ENCODE measurements around the gene GLRX2. TPM values are rescaled to one million over a fixed set of nuclear protein-coding genes. Genes with fewer than 3 reads are reported as not detected.

Gene GLRX2
- total and polyA plus RNA-seq, 3 donors from 2014 or later = 21.2 to 70.1 (median 47.6) TPM

DNA sequence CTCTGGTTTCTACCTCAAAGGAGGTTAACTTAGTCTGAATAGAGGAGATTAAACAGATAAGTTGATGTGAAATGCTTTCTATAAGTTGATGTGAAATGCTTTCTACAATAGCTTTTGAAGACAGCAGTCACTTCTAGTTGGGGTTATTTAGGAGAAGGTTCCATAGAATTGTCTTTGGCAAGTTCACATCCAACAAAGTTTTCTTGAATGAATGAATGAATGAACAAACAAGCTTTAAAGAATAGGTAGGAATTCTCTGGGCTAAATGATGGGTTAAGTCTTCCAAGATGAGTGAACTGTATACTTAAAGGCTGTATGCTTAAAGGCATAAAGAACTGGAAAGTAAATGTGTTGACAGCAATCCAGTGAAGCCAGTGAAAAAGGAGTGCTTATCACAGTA, 18.5 kb upstream of the GLRX2 start:
- no peaks in the 10 kb centered on the region for H3K27me3 ChIP-seq
- no peak for DNase-seq
- H3K4me1 ChIP-seq = peaks cover 6% of the 10 kb centered on the region
- TF ChIP-seq, protein P1, sequence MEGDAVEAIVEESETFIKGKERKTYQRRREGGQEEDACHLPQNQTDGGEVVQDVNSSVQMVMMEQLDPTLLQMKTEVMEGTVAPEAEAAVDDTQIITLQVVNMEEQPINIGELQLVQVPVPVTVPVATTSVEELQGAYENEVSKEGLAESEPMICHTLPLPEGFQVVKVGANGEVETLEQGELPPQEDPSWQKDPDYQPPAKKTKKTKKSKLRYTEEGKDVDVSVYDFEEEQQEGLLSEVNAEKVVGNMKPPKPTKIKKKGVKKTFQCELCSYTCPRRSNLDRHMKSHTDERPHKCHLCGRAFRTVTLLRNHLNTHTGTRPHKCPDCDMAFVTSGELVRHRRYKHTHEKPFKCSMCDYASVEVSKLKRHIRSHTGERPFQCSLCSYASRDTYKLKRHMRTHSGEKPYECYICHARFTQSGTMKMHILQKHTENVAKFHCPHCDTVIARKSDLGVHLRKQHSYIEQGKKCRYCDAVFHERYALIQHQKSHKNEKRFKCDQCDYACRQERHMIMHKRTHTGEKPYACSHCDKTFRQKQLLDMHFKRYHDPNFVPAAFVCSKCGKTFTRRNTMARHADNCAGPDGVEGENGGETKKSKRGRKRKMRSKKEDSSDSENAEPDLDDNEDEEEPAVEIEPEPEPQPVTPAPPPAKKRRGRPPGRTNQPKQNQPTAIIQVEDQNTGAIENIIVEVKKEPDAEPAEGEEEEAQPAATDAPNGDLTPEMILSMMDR (IDR thresholded peaks at IDR 0.05) = no peak
- no peak for TF ChIP-seq POLR2A (IDR thresholded peaks at IDR 0.05)
- intact Hi-C loops (cut with DNase I; ENCODE audit: low total_unique reads) = no loop called here
- peak overlapping the region in 1 of 2 donors; percentile 85 for H3K4me3 ChIP-seq
- H3K9me3 ChIP-seq = no peaks in the 10 kb centered on the region
- no peak overlapping the region for H3K27ac ChIP-seq
- H3K36me3 ChIP-seq (ENCODE audit: low read depth, missing control alignments) = no peaks in the 10 kb centered on the region

DNA sequence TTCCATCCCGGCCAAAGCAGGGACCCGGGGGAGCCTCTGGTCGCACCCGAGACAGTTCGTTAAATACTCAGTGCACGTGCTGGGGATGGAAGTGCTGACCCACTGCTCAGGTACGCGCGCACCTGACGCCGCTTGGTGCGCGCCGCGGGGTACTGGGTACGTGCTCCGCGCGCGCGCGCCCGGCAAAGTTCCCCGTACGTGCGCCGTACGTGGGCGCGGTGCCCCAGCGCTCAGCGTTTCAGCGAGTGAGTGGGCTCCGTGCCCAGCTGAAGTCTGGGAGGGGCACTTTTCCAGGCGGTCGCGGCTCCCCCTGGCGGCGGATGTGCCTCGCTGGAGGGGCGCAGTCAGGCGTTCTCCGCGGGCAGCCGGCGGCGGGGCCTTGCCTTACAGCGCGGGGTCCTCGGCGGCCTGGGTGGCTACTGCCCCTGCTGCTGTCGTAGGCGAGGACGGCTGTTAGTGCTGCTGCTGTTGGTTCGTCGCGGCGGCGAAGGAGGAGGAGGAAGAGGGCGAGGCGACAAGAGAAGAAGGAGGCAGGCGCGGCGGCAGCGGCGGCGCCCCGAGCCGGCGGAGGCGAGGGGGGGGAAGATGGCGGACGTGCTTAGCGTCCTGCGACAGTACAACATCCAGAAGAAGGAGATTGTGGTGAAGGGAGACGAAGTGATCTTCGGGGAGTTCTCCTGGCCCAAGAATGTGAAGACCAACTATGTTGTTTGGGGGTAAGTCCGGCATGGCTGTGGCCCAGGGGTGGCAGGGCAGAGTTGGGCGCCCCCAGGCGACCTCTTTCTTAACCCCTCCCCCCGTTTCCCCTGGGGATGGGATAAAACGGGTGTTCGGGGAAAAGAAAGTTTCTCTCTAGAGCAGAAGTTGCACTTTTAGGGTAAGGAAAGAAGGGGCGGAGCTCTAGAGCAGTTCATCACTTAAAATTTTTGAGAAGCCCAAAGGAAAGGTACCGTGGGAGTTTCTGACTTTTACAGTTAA, 16.7 kb upstream of the GLRX2 start, which contains the start of gene CDC73:
CDC73 (plus strand) TSS at position 416 of the 978 bp plus-strand sequence; CDS start at position 586, 170 bp downstream.
- peak; percentile 96 for DNase-seq
- no peaks in the 10 kb centered on the region for H3K9me3 ChIP-seq
- peaks cover 6% of the 10 kb centered on the region for H3K4me1 ChIP-seq
- peak within 1 kb of the TSS; percentile 85 to 89 for H3K4me3 ChIP-seq
- no peaks in the 10 kb centered on the region for H3K36me3 ChIP-seq (ENCODE audit: low read depth, missing control alignments)
- H3K27ac ChIP-seq = peak within 1 kb of the TSS; percentile 95 to 98
- H3K27me3 ChIP-seq = no peaks in the 10 kb centered on the region
- intact Hi-C loops (cut with DNase I; ENCODE audit: low total_unique reads) = loop anchor here (1.0 kb wide), 1 partner anchor 63 kb away; the partner anchor contains the start of genes RO60 and UCHL5
- TF ChIP-seq, protein P1 (IDR thresholded peaks at IDR 0.05) = peak; percentile 95 to 97 (median 96)
- peak; percentile 71 for TF ChIP-seq POLR2A (IDR thresholded peaks at IDR 0.05)
- WGBS, 2 donors = 0% methylated on average over 34 to 83 of the region's 85 CpGs

DNA sequence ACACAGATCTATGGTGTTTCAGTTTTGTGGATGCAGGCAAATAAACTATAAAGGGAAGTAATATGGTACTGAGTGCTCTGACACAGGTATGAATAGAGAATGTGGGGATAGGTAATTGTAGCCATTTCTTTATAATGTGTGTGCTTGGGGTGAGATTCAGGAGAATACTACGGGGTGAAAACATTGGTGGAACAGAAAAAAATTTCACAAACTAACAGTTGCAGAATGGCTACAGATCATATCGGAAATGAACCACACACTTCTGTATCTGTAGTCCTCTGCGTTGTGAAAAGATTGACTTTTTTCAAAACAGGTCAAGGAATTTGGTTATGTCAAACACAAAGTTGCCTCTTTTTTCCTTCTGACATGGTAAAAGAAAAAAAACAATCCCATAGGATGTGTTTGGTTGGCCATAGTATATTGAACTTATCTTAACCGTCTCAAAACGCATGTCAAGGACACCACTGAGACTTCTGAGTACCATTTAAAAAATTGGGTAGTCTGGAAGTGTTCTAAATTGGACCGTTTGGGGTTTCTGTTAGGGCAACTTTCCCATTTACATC, 15.5 kb upstream of the GLRX2 start:
- H3K4me3 ChIP-seq = peak overlapping the region; percentile 85 to 89

DNA sequence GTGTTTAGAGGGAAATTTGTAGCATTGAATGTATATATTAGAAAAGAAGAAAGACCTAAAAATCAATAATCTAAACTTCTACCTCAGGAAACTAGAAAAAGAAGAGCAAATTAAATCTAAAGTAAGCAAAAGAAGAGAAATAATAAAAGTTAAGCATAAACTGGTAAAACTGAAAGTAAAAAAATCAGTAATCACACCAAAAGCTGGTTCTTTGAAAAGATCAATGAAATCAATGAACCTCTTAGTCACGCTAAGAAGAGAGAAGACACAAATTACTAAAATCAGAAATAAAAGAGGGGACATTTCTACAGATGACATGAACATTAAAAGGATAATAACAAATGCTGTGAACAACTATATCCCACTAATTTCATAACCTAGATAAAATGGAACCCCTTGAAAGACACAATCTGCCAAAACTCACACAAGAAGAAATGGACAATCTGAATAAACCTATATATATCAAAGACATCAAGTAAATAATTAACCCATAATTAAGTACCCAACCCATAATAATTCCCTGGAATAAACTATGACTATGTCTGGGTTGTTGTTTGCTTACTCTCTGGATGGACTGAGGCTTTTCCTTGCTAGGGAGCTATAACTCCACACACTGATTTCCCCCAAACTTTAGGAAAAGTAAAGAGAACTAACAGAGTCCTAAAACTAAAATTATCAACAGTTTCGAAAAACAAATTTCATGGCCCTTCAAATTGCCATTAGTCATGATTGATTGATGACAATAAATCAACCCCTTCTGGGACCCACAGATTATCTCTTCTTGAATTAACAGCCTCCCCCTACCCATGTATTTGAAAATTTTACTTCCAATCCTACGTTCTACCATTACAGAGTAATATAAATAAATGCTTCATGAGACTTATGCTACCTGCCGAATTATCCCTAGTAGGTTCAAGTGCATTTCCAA, 13.9 kb upstream of the GLRX2 start:
- WGBS, 2 donors = 87 to 94% methylated on average over 4 of the region's 4 CpGs
- no peak for TF ChIP-seq POLR2A (IDR thresholded peaks at IDR 0.05)
- TF ChIP-seq, protein P1 (IDR thresholded peaks at IDR 0.05) = no peak
- peaks cover 6% of the 10 kb centered on the region for H3K4me1 ChIP-seq
- no peak overlapping the region for H3K27ac ChIP-seq
- DNase-seq = no peak
- no peak overlapping the region for H3K4me3 ChIP-seq
- no peaks in the 10 kb centered on the region for H3K36me3 ChIP-seq (ENCODE audit: low read depth, missing control alignments)
- no peaks in the 10 kb centered on the region for H3K9me3 ChIP-seq
- no peaks in the 10 kb centered on the region for H3K27me3 ChIP-seq
- intact Hi-C loops (cut with DNase I; ENCODE audit: low total_unique reads) = no loop called here

More for the DNA sequence above, 15.5 kb upstream of the GLRX2 start:
- WGBS, 2 donors = 27 to 38% methylated on average over 6 of the region's 6 CpGs
- TF ChIP-seq, protein P1 (IDR thresholded peaks at IDR 0.05) = no peak
- TF ChIP-seq POLR2A (IDR thresholded peaks at IDR 0.05) = no peak
- Histone ChIP-seq H3K4me1 (peaks cover 6% of the 10 kb centered on the region), H3K9me3 (no peaks in the 10 kb centered on the region), H3K27ac (peak overlapping the region in 1 of 2 donors; percentile 98), H3K36me3 (ENCODE audit: low read depth, missing control alignments) (no peaks in the 10 kb centered on the region), H3K27me3 (no peaks in the 10 kb centered on the region)
- intact Hi-C loops (cut with DNase I; ENCODE audit: low total_unique reads) = no loop called here
- no peak for DNase-seq

Measured in testis (tissue), 3 donors.